ENCODE measurements around the gene TNFAIP3.
"Not testable (repeated sequence)": the region's sequence is repeated elsewhere in the genome, so short reads cannot be mapped to it uniquely, and the experiment has no call there.

TNFAIP3 gene

GRCh38 chr6:137866914-137867684 is at the start of gene TNFAIP3:
TNFAIP3 (plus strand) TSS chr6:137867259; CDS start chr6:137871228, 3,969 bp downstream.
- peak; percentile 89 to 91 for DNase-seq (ENCODE audit: low read depth in 1 of 2, low spot score in 1 of 2)

- no peak for DNase-seq (ENCODE audit: low read depth in 1 of 2, low spot score in 1 of 2)
Measured at GRCh38 chr6:137818440-137818839, 48.6 kb upstream of the TNFAIP3 start.

- DNase-seq (ENCODE audit: low read depth in 1 of 2, low spot score in 1 of 2): no peak
Measured at GRCh38 chr6:137819740-137820139, 47.3 kb upstream of the TNFAIP3 start.

- DNase-seq (ENCODE audit: low read depth in 1 of 2, low spot score in 1 of 2): no peak
Measured at GRCh38 chr6:137820425-137820824, 46.6 kb upstream of the TNFAIP3 start.

GRCh38 chr6:137820952-137821351 is 46.1 kb upstream of the TNFAIP3 start:
- DNase-seq (ENCODE audit: low read depth in 1 of 2, low spot score in 1 of 2): no peak

- no peak for DNase-seq (ENCODE audit: low read depth in 1 of 2, low spot score in 1 of 2)
Measured at GRCh38 chr6:137821491-137821890, 45.6 kb upstream of the TNFAIP3 start.

- DNase-seq (ENCODE audit: low read depth in 1 of 2, low spot score in 1 of 2): peak in 1 of 2 donors; percentile 54
Measured at GRCh38 chr6:137823826-137824555, 43.1 kb upstream of the TNFAIP3 start.

GRCh38 chr6:137824556-137824879 is 42.5 kb upstream of the TNFAIP3 start:
- no peak for DNase-seq (ENCODE audit: low read depth in 1 of 2, low spot score in 1 of 2)

GRCh38 chr6:137824896-137825295 is 42.2 kb upstream of the TNFAIP3 start:
- DNase-seq (ENCODE audit: low read depth in 1 of 2, low spot score in 1 of 2): no peak

- no peak for DNase-seq (ENCODE audit: low read depth in 1 of 2, low spot score in 1 of 2)
Measured at GRCh38 chr6:137827411-137827940, 39.6 kb upstream of the TNFAIP3 start.

GRCh38 chr6:137827977-137828810 is 38.9 kb upstream of the TNFAIP3 start:
- no peak for DNase-seq (ENCODE audit: low read depth in 1 of 2, low spot score in 1 of 2)

GRCh38 chr6:137829641-137830083 is 37.4 kb upstream of the TNFAIP3 start:
- DNase-seq (ENCODE audit: low read depth in 1 of 2, low spot score in 1 of 2): no peak

GRCh38 chr6:137830511-137830911 is 36.5 kb upstream of the TNFAIP3 start:
- no peak for DNase-seq (ENCODE audit: low read depth in 1 of 2, low spot score in 1 of 2)

GRCh38 chr6:137832110-137832509 is 34.9 kb upstream of the TNFAIP3 start:
- no peak for DNase-seq (ENCODE audit: low read depth in 1 of 2, low spot score in 1 of 2)

- no peak for DNase-seq (ENCODE audit: low read depth in 1 of 2, low spot score in 1 of 2)
Measured at GRCh38 chr6:137834508-137834907, 32.6 kb upstream of the TNFAIP3 start.

GRCh38 chr6:137836788-137837187 is 30.3 kb upstream of the TNFAIP3 start:
- DNase-seq (ENCODE audit: low read depth in 1 of 2, low spot score in 1 of 2): no peak

GRCh38 chr6:137838090-137838489 is 29.0 kb upstream of the TNFAIP3 start:
- not testable (repeated sequence) for DNase-seq (ENCODE audit: low read depth in 1 of 2, low spot score in 1 of 2)

- not testable (repeated sequence) for DNase-seq (ENCODE audit: low read depth in 1 of 2, low spot score in 1 of 2)
Measured at GRCh38 chr6:137838597-137838996, 28.5 kb upstream of the TNFAIP3 start.

GRCh38 chr6:137839076-137839475 is 28.0 kb upstream of the TNFAIP3 start:
- DNase-seq (ENCODE audit: low read depth in 1 of 2, low spot score in 1 of 2): no peak

- no peak for DNase-seq (ENCODE audit: low read depth in 1 of 2, low spot score in 1 of 2)
Measured at GRCh38 chr6:137840252-137840651, 26.8 kb upstream of the TNFAIP3 start.

- DNase-seq (ENCODE audit: low read depth in 1 of 2, low spot score in 1 of 2): no peak
Measured at GRCh38 chr6:137843211-137843610, 23.8 kb upstream of the TNFAIP3 start.

Data from stimulated activated CD4-positive, alpha-beta T cell treated with anti-CD3 and anti-CD28 coated beads, Interleukin-15, amount 100 ng/mL, for 1 hour (primary cell).